DMS 273 treated with DMSO at 0.1 percent for 48 hours (cell line): ENCODE measurements around the gene CES2.

Experiments used
- DNase-seq: peaks from one replicate; lab custom pipeline; 2025; lab: John Stamatoyannopoulos, UW

Gene CES2

GRCh38 chr16:66902648-66903543, 32.4 kb upstream of the CES2 start:
- no peak for DNase-seq

GRCh38 chr16:66903544-66904427, 31.5 kb upstream of the CES2 start:
- no peak for DNase-seq

- no peak for DNase-seq
Measured at GRCh38 chr16:66904428-66904845, 30.9 kb upstream of the CES2 start.

DNA sequence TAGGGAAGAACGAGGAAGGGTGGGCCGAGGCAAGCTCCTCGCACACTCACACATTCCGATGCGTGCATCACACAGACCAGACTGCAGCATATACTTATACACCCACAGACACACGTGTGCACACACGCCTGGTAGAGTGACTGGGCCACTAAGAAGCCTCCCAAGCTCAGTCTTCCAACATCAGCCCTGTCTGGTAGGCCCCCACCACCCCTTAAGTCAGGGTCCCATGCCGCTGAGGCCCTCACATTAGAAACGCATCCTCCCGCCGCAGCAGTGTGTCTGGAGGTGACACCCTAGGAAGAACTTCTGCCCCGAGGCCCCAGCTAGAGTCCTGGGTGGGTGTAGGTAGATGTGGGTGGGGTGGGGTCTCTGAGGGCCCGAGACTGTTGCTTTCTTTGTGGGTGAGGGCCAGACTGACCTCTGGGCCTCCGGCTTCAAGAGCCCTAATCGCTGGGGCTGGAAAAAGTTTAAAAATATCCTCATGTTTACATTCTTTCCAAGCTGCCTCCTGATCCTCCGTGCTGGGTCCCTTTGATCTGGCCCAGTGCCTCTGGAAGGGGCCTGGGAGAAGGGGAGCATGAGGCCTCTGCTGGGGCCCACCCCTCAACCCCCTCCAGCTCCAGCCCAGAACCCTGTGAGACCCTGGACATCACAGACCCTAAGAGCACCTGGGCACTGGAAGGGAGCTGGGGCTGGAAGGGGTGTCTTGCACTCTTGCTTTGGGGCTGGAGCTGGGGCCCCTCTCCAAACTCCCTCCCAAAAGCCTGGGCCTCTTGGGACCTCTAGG, 30.3 kb upstream of the CES2 start:
- DNase-seq, result no peak

DNA sequence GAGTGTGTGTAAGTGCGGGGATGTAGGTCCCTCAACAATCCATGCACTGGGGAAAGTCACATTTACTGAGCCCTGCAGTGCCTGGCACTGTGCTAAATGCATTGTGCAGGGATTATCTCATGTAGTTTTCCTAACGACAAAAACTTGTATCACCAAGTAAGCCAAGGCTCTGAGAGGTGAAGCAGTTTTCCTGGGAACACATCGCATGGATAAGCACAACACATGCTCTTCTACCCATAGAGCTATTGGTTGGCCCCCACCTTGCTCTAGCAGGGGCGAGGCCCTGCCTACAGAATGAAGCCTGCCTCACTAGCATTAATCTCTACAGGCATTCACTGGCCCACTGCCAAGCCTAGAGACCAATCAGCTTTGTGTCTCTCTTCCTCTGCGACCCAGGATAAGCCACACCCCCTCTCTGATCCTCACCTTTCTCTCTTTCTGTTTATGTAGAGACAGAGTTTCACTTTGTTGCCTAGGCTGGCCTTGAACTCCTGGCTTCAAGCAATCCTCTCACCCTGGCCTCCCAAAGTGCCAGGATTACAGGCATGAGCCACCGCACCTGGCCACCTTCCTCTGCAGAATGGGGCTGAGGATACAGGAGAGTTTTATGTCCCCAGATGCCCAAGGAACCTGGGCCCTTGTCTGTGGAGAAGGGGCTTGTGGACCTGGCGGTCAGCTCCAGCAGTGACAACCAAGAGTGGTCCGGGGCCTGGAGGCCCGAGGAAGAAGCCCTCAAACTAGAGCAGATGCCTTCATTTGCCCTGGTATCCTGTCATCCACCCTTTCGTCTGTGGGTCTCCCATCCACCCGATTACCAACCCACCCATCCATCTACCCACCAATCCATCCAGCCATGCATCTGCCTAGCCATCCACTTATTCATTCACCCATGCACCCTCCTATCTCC, 29.4 kb upstream of the CES2 start:
- DNase-seq, result no peak

GRCh38 chr16:66906916-66907836, 28.1 kb upstream of the CES2 start:
- DNase-seq, result no peak

DNA sequence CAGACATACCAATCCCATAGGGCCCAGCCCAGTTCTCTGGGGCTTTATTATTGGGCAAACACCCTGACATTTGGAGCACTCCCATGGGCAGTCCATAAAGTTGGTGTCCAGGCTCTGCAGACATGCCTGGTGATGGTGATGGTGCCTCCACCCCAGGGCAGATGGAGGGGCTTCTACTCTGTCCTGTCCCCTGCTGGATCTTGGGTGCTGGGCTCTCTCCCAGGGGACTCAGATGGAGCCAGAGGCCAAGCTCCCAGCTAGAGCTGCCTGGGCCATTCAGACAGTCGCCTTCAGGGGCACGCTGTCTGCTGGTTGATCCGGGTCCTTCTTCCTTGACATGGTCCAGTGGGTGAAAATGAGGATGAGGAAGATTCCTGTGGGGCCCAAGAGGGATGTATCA, 27.2 kb upstream of the CES2 start:
- DNase-seq, result no peak

GRCh38 chr16:66908762-66909559, 26.4 kb upstream of the CES2 start:
- no peak for DNase-seq

GRCh38 chr16:66910175-66910940, 25.0 kb upstream of the CES2 start:
- DNase-seq, result no peak

GRCh38 chr16:66911112-66911511, 24.2 kb upstream of the CES2 start:
- no peak for DNase-seq

DNA sequence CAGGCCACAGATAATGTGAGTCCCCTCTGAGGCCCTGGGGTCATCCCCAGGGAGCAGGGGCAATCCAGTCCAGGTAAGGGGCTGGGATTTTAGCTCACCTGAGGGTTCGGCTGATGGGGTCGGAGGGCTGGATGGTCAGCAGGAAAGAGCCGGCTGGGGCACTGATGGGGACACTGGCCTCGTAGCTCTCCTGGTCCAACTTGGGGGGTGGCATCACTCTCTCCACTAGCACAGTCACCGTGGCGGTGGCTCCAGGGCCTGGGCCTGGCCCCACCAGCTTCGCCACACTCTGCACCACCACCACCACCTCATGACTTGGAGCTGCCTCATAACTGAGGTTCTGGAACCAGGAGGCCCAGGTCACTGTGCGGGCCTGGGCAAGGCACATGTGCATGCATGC, 23.5 kb upstream of the CES2 start:
- DNase-seq, result no peak

DNA sequence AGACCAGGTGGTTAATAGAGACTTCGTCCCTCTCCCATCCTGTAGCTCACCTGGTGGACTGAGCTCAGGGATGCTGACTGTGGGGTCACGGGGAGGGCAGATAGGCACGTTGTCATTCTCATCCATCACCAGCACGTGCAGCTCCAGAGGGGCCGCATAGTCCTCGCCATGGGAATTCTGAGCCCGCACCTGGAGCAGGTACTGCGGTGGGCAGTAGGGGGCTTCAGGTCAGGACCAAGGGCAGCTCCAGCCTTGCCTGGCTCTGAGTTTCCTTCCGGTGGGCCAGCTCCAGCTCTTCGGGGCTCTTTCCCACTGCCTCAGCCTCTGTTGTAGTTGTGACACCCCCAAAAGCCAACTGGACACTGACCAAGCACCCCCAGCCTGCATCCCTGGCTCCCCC, 22.2 kb upstream of the CES2 start:
- no peak for DNase-seq

- DNase-seq, result no peak
Measured at GRCh38 chr16:66913711-66914110, 21.6 kb upstream of the CES2 start.

DNA sequence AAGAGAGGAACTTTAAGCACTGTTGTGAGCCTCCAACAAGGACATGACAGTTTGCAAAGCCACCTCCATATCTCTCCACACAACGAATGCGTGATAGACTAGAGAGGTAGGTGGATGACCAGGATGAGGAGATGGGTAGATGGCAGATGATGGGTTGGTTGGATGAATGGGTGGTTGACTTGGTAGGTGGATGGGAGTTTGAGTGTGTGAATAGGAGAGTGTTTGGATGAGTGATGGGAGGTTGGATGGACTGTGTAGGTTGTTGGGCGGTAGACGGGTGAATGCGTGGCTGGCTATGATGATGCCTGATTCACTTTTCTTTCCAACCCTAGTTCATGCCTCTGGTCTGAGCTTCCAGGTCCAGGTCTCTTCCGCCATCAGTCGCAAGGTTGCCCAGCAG, 20.8 kb upstream of the CES2 start:
- no peak for DNase-seq

GRCh38 chr16:66915041-66915440, 20.3 kb upstream of the CES2 start:
- no peak for DNase-seq

- DNase-seq, result no peak
Measured at GRCh38 chr16:66916518-66916917, 18.8 kb upstream of the CES2 start.

DNA sequence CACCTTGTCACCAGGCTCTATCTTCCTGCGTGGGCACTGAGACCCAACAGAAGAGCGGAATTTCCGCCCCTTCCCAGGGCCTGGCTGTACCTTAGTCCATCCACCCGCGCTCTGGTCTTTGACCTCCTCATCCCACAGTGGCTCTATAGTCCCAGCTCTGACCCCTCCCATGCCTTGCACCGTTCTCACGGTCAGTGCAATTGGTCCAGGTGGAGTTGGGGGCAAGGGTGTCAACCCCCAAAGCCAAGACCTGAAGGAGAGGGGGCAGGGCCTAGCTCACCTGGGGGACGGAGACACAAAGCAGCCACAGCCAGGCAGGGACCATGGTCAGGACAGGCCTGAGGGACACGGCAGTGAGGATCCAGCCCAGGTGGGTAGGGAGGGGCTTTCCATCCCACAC, 17.6 kb upstream of the CES2 start:
- DNase-seq, result no peak

DNA sequence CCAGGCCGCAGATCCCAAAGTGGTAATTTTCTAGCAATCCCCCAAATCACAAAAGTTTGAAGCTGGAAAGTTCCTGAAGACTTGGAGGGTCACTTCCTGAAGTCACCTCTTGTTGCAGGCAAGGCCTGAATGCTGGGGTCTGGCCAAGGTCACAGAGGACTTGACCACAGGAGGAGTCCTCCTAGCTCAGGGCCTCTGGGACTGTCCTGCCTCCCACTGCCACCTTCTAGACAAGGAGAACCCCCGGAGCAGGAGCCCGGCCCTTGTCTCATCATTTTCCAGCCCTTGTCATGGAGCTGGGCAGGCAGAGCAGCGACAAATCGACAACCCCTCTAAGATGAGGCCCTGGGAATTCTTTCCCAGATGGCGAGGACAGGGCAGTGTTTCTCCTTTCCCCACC, 17.0 kb upstream of the CES2 start:
- no peak for DNase-seq
